Activated CD4-positive, alpha-beta T cell treated with anti-CD3 and anti-CD28 coated beads, Interleukin-10, Interleukin-2, amounts not matched to agents 100 ng/mL and 50 ng/mL, durations not matched to agents 16 hours and 8 hours (primary cell): ENCODE data around the gene LEF1.
A peak's percentile ranks its signal among the peaks of the same experiment; 100 is the strongest.

ENCODE experiments used
- DNase-seq: peaks from one replicate; pipeline ENCODE4 v3.0.0-alpha.2; 2020

Gene LEF1

GRCh38 chr4:108146336-108146735 lies 22.4 kb downstream of the LEF1 start:
- DNase-seq: no peak

DNA sequence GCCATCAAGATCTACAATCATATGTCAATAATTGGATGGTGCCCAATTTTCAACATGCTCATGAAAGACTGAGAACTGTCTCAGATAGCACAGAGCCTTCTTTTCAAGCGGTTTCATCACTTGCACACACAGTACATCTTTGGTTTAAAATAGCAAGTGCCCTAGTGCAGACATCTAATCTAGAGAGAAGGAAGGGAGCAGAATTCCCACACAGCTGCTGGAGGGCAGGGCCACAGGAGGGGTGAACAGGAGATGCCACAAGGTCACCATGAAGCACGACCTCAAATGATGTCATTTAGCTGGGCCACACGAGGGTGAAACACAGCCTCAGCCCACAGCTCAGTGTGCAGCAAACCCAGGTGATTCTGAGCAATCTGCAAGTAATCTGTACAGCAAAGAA lies 24.3 kb downstream of the LEF1 start:
- DNase-seq: peak; percentile 52

GRCh38 chr4:108143515-108143914 lies 25.2 kb downstream of the LEF1 start:
- DNase-seq: no peak

- DNase-seq: no peak
Observed at GRCh38 chr4:108142870-108143269, 25.9 kb downstream of the LEF1 start.

DNA sequence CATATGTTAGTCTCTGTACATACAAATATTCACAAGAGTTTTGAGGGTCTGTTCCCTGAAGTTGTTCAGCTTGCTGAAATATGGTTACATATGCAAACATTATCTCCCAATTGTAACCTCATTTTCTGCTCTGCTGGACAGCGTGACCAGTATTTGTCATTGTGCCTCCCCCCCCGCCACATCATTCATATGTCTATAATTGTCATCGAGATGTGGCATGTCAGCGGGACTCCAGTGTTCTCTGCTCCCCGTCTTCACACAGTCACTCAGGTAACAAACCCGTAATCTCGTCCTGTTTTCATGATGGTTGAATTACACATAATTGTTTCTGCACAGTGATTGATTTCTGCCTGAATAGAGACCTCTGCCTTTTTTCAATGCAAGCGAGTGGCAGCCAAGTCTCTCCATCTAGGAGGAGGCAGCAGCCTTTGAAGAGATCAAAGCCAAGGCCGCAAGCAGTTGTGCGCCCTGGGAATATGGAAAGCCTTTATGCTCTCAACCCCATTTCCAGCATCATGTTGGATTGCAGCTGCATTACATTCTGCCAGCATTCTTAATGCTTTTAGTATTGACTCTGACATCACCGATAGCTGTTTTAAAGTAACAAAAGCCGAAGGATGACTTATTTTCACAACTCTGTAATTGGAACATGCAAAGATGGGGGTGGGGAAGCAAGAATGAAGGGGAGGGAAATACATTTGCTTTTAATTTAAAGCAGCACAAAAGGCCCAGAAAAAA lies 27.4 kb downstream of the LEF1 start:
- DNase-seq: peak; percentile 38

DNA sequence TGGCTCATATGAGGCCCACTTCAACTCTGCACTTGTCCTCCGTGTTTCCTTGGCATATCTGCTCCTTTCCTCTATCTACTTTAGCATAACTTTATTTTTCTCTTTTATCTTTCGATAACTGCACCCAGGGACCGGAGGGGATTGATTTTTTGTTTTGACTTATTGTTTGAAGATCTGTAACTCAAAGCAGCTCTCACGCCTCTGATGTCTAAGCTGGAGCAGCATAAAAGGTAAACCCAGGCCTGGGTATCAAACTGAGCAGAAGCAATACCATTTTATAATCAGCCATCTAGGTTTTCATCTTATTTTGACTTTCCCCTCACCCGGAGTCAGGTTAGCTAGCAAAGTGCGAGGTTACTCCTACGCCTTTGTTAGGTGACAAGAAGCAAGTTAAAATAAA lies 28.4 kb downstream of the LEF1 start:
- DNase-seq: no peak

GRCh38 chr4:108139089-108139488 lies 29.6 kb downstream of the LEF1 start:
- DNase-seq: peak; percentile 31

GRCh38 chr4:108135549-108136209 lies 33.1 kb downstream of the LEF1 start:
- DNase-seq: peak; percentile 38

DNA sequence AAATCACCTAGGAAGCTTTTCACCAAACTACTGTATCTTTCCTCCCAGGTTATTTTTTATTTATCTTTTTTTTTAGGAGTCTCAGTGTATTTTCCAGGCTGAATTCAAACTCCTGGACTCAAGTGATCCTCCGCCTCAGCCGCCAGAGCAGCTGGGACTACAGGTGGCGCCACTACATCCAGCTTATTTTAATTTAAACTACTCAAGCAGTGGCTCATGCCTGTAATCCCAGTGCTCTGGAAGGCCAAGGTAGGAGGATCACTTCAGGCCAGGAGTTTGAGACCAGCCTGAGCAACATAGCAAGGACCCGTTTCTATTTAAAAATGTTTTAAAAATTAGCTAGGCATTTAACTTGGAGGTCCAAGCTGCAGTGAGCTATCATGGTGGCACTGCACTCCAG lies 37.8 kb downstream of the LEF1 start:
- DNase-seq: no peak

- DNase-seq: no peak
Observed at GRCh38 chr4:108129196-108129595, 39.5 kb downstream of the LEF1 start.

DNA sequence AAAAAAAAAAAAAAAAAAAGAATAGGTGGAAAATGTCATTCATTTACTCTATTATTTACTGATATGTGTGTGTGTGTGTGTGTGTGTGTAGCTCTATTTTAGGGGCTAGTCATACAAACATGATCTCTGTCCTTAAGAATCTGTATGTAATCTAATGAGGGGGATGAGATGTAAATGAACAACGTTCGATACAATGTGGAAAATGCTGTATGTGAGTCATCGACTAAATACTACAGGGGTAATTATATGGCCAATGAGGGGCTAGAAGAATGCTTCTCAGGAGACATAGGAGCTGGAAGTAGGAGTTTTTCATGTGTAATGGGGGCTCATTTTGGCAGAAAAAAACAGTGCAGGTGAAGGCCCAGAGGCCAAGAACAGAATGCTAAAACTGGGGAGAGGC lies 41.9 kb downstream of the LEF1 start:
- DNase-seq: no peak

- no peak for DNase-seq
Observed at GRCh38 chr4:108120789-108121188, 47.9 kb downstream of the LEF1 start.

- DNase-seq: no peak
Observed at GRCh38 chr4:108119199-108119800, 49.4 kb downstream of the LEF1 start.

- DNase-seq: peak; percentile 59
Observed at GRCh38 chr4:108118505-108118904, 50.2 kb downstream of the LEF1 start.

DNA sequence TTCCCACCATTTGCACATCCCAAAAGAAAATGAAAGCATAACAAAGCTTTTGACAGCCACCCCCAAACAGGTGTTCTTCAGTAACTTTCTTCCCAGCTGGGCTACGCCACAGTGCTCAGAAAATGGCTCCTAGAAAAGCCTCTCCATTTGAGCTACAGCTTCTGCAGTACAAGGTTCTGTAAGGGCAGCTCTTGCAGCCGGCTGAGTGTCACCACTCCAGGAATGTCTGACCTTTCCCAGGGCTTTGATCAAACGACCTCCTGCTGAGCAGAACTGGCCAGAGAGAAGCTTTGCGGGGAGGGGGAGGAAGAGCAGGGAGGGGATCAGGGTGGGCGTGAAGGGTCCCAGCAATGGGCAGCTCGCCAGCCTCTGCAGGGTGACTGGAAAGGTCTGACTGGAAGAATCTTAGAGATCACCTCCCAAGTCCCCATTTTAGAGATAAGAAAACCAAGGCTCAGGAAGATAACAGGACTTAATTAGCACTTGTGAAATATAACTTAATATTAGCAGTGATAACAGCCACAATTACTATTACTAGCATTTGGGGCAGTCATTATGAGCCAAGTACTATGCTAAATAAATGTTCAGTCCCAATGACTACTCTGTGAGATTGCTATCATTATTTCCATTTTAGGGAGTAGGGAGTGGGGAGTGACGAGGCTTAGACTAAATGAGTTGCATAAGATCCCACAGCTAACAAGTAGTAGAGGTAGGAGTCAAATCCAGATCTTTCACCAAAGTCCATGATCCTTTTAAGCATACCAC lies 51.1 kb downstream of the LEF1 start:
- no peak for DNase-seq

DNA sequence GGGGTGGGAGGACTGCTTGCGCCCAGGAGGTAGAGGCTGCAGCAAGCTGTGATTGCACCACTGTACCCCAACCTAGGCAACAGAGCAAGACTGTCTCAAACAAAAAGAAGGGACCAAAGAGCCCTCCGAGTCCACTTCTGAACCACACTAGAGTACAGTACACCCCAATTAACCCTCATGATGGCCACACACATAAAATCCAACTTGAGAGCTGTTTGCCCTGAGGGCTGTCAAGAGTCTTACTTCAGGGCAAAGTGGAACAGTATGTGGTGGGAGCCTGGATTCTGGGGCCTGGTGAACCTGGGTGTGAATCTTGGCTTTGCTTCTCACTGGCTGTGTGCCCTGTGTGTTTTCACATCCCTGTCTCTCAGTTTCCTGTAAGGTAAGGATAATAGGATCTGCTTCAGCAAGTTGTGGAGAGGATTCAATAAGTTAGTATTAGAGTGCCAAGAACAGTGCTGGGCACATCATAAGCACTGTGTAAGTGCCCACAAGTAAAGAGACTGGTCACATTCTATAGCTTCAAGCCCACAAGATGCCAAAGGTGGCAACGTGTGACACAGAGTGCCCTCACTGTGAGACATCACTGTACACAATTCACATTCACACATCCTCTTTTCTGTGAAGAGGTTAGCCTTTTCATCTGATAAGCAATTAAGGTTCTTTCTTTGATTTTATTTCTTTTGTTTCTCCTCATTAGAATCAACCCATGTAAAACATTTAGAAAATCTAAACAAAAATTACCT lies 52.1 kb downstream of the LEF1 start:
- DNase-seq: peak; percentile 65

- no peak for DNase-seq
Observed at GRCh38 chr4:108115168-108115526, 53.6 kb downstream of the LEF1 start.

GRCh38 chr4:108114503-108114902 lies 54.2 kb downstream of the LEF1 start:
- no peak for DNase-seq

DNA sequence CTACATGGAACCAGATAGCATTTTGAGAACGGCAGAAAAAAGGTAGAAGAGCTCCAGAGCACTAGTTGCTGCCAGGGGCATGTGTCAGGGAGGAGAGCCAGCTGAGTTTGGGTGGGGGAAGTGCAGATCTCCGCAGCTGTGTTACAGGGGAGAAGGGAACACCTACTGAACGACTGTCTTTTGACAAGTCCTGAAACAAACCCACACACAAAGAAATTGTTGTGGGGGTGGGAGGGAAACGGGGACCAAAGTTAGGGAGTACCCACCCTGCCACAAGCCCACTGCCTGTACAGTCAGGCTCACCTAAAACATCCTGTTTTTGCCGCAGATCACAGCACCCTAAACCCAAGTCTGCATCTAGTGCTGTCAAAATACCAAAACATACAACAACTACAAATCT lies 55.5 kb downstream of the LEF1 start:
- peak; percentile 23 for DNase-seq

GRCh38 chr4:108111781-108112180 lies 57.0 kb downstream of the LEF1 start:
- DNase-seq: no peak

DNA sequence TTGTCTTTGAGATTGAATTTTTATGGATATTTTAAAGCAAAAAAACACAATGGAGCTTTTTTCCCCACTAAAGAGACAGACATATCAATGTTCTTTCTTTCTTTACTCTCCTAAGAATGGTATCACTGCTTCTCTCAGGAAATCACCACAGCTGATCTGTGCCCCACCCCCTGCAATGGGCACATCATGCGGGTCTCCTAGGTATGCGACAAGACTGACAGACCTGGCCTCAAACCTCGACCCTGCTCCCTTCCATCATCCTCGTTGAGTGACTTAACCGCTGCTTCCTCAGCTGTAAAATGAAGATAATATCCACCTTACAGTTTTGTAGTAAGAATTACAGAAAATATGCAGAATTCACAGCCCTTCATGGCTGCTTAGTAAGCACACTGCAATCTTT lies 58.3 kb downstream of the LEF1 start:
- no peak for DNase-seq

GRCh38 chr4:108109997-108110416 lies 58.7 kb downstream of the LEF1 start:
- DNase-seq: peak; percentile 36

DNA sequence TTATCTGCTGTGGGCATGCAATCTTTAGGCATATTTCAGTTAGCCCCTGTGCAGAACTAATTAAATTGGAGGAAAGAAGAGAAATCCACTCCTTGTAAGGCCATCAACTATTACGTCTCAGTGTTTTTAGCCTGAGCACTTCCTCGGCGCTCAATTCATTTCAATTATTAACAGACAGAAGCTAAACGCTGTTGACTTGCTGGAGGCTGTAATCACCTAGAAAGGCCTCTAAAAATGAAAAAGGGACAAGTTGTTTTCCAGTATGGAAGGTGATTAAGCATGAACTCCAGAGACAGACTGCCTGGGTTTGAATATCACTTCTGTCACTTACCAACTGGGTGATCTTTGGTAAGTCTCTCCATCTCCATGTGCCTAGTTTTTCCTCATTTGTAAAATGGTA lies 59.6 kb downstream of the LEF1 start:
- DNase-seq: no peak
